OCI-LY7 (cell line): ENCODE data around the gene PLXNA3.

Experiments used
- CTCF ChIP-seq: fragments of 200-600 bp; sonication (generic); conservative IDR thresholded peaks from 2 replicates; pipeline ENCODE4 v1.5.1; 2014; ENCODE audit warnings: mild to moderate bottlenecking, antibody characterized with exemption, low read length, moderate library complexity, mixed read lengths
- EZH2phosphoT487 ChIP-seq: fragments of 200-600 bp; sonication (generic); IDR thresholded peaks from 2 replicates; pipeline ENCODE4 v1.6.1; 2018; ENCODE audit warnings: low read depth, borderline replicate concordance, mild to moderate bottlenecking, mixed run types, antibody characterized with exemption, low read length, moderate library complexity, mixed read lengths

GRCh38 chrX:154515966-154516655, 58.0 kb downstream of the PLXNA3 start, which contains the start of gene FAM3A:
- TF ChIP-seq CTCF, result no peak
- no peak for TF ChIP-seq EZH2phosphoT487
